ENCODE results near the gene MUC2.

Gene MUC2

DNA sequence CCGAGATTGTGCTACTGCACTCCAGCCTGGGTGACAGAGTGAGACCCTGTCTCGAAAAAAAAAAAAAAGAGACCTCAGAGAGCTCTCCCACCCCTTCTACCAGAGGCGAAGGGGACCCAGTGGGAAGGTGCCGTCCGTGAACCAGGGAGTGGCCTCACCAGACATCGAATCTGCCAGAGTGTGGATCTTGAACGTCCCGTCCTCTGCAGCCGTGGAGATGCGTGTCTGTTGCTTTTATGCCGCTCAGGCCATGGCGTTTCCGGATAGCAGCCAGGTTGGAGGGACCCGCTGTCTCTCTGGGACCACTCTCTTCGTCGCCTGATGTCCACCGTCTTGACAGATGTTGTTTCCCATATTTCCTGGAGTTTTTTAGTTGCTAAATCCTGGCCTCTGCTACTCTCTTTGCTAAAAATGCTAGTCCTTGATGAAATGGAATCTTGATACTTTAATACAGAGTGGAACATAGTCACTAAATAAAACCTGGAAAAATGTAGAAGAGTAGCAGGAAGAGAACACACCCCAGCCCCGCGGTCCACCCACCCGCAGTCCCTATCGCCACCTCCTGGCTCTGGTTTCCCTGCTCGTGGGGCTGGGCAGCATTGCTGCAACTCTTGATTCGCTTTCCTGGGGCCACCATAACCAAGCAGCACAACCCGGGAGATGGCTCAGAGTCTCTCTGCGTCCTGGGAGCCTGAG is 26.2 kb upstream of the MUC2 start:
- TF ChIP-seq, protein P1, sequence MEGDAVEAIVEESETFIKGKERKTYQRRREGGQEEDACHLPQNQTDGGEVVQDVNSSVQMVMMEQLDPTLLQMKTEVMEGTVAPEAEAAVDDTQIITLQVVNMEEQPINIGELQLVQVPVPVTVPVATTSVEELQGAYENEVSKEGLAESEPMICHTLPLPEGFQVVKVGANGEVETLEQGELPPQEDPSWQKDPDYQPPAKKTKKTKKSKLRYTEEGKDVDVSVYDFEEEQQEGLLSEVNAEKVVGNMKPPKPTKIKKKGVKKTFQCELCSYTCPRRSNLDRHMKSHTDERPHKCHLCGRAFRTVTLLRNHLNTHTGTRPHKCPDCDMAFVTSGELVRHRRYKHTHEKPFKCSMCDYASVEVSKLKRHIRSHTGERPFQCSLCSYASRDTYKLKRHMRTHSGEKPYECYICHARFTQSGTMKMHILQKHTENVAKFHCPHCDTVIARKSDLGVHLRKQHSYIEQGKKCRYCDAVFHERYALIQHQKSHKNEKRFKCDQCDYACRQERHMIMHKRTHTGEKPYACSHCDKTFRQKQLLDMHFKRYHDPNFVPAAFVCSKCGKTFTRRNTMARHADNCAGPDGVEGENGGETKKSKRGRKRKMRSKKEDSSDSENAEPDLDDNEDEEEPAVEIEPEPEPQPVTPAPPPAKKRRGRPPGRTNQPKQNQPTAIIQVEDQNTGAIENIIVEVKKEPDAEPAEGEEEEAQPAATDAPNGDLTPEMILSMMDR (conservative IDR thresholded peaks at IDR 0.05; ENCODE audit: low read length): no peak
- DNase-seq (ENCODE audit: low read depth): no peak
- no peak overlapping the region for H3K4me3 ChIP-seq (ENCODE audit: low read length)

DNA sequence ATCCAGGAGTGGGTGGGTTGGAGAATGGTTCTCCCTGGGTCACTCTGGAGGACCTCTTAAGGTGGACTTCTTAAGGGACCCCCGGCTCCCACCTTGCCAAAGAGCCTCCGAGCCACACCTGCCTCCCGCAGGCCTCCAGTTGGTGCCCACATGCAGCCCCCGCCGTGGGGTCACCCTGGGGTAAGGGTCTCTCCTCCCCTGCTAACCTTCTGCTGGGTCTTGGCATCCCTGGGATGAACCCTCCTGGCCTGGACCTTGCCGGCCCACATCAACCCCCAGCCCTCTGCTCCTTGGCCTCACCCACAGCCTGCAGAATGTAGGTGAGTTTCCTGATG is 25.6 kb upstream of the MUC2 start:
- no peak for DNase-seq (ENCODE audit: low read depth)
- TF ChIP-seq, protein P1 (conservative IDR thresholded peaks at IDR 0.05; ENCODE audit: low read length): no peak
- no peak overlapping the region for H3K4me3 ChIP-seq (ENCODE audit: low read length)

DNA sequence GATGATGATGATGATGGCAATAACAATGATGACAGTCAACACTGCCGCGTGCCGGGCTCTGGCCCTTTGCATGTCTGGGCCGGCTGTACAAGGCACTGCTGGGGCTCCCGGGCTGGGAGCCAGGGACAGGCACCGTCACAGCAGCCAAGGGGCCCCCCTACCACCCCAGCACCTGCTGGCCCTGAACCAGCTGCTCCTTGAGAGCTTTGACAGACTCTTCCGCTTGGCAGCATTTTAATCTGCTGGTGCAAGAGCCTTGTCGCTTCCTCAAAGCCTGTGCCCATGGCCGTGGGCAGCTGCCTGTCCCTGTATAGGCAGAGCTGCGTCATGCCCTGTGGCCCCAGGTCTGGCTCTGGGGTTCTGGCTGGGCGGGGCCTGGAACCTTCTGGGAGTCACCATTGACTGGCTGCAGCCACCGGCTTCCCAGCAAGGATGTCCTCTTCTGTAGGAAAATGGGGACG is 25.2 kb upstream of the MUC2 start:
- no peak for DNase-seq (ENCODE audit: low read depth)
- TF ChIP-seq, protein P1 (conservative IDR thresholded peaks at IDR 0.05; ENCODE audit: low read length): no peak
- no peak overlapping the region for H3K4me3 ChIP-seq (ENCODE audit: low read length)

DNA sequence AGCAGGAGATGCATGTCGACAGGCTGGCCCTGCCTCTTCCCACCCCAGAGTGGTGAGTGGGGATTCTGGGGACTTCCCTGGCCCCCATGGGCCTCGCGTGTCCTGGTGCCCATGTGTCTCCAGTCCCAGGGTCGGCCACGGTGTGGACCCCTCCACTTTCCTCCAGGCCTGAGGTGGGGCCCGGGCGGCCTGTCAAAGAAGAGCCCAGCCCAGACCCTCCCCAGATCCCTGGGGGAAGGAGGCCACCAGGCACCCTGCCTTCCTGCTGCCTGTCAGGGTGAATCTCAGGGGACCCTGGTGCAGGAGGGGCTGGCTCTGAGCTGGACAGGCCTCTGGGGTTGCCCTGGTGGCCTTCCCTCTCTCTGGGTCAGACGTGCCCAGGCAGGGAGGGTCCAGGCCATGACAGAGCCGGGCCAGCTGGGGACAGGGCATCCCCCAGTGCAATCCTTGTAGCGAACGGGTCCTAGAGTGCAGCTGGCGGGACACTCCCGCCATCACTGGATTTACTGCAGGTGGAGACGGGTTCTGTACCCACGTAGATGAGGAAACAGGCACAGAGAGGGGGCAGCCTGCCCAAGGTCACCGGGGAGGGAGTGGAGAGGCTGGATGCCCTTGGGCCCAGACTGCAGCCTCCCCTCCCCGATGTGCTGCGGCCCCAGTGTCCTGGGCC is 24.6 kb upstream of the MUC2 start:
- no peak overlapping the region for H3K4me3 ChIP-seq (ENCODE audit: low read length)
- TF ChIP-seq, protein P1 (conservative IDR thresholded peaks at IDR 0.05; ENCODE audit: low read length): no peak
- no peak for DNase-seq (ENCODE audit: low read depth)

DNA sequence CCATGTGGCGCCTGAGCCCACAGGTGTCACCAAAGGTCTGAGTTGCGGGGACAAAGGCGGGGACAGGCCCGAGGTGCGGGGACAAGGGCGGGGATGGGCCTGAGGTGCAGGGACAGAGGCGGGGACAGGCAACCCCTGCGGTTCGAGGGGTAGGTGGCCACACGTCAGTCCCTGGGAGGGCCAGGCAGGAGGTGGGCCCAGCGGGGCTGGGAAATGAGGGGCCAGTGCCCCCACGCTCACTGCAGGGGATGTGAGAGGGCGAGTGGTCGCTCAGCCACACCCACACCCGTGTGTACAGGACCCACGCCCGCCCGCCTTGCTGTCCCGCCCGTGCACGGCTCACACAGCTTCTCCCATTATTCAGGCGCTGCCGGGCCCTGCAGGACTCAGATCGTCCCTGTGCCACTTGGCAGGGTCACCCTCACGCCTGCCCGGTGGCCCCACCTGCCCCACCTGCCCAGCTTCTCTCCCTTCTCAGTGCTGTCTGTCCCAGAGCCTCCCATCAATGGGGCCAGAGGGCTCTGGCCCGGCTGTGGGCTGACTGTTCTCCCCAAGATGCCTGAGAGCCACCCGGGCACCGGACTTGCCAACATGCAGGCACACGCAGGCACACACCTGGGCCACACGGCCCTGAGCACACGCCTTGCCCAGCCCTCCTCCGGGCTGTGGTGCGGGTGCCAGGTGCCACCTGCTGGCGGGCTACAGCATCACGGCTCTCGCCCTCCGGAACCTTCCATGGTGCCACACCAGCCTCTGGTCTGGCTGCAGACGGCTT is 23.9 kb upstream of the MUC2 start:
- DNase-seq (ENCODE audit: low read depth): peak; percentile 41
- TF ChIP-seq, protein P1 (conservative IDR thresholded peaks at IDR 0.05; ENCODE audit: low read length): peak; percentile 80
- H3K4me3 ChIP-seq (ENCODE audit: low read length): no peak overlapping the region

DNA sequence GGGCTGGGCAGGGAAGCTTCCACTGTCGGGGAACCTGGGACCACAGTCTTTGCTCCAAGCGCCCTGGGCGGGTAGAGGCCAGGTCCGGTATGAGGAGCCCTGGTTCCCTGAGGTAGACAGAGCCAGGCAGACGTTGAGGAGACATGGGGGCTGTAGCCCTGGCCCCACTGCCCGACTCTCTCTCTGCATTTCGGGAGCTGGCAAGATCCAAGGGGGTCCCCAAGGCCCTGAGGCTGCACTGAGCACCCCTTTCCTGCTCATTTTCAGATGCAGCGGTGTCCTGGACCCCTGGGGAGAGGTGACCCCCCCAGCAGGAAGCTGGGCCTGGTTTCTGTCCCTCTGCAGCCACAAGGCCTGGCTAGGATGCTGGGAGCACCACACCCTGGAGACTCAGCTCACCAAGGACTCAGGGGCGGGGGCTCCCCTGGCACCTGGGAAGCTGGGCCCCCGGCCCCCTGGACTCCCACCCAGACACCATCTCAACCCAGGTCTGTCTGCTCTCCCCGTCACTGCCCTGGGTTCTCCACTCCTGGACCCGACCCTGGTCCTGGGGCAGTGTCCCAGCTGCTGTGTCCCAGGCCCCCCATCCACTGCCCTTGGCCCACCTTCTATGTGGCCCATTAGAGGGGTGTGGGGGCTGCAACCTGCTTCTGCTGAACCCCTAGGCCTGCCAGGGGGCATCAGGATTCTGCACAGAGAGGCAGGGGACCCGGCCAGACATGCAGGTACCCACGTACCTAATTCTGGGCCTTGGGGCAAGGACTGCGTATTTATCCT is 23.1 kb upstream of the MUC2 start:
- TF ChIP-seq, protein P1 (conservative IDR thresholded peaks at IDR 0.05; ENCODE audit: low read length): no peak
- no peak for DNase-seq (ENCODE audit: low read depth)
- H3K4me3 ChIP-seq (ENCODE audit: low read length): no peak overlapping the region

All from AG10803 (cell line).